PC-9 (cell line): ENCODE data around the gene ENDOV. TPM values are rescaled to one million over a fixed set of nuclear protein-coding genes. Genes with fewer than 3 reads are reported as not detected.

Experiments used
- BruUV-seq: library from RNA; stranded (reverse); fragments of 400-500 nt; replicated peaks from 2 replicates; lab custom pipeline; 2021; lab: Mats Ljungman, UMichigan
- CTCF ChIA-PET: fragments of 300-600 bp; sonication (Branson Sonifier 250); formaldehyde crosslinking; loops from one replicate; lab custom pipeline; 2022; ENCODE audit warnings: antibody characterized with exemption; lab: Charles Lee
- POLR2A ChIA-PET: fragments of 300-600 bp; sonication (Branson Sonifier 250); formaldehyde crosslinking; loops from one replicate; lab custom pipeline; 2022; ENCODE audit warnings: antibody characterized with exemption; ENCODE audit not compliant: unreplicated experiment; lab: Charles Lee
- DNase-seq, 2 experiments: peaks; one replicate each; pipeline versions ENCODE4 v3.0.0 to v3.0.0-alpha.2; 2015 to 2022; ENCODE audit warnings: mixed read lengths in 1 of 2
- H2AFZ ChIP-seq: fragments of 200-600 bp; sonication (generic); 2 replicates; pipeline ENCODE4 v1.8.1; 2017; ENCODE audit warnings: antibody characterized with exemption
- H3F3A ChIP-seq: fragments of 200-600 bp; sonication (generic); 2 replicates; pipeline ENCODE4 v1.8.1; 2017; ENCODE audit warnings: antibody characterized with exemption, mild to moderate bottlenecking, low read depth; ENCODE audit not compliant: insufficient read depth
- H3K27ac ChIP-seq: fragments of 200-600 bp; sonication (generic); 2 replicates; pipeline ENCODE4 v1.6.1; 2016; ENCODE audit warnings: mixed run types
- H3K27me3 ChIP-seq: fragments of 200-600 bp; sonication (generic); 2 replicates; pipeline ENCODE4 v1.6.1; 2016; ENCODE audit warnings: low read depth, mixed run types; ENCODE audit not compliant: insufficient read depth
- H3K36me3 ChIP-seq: fragments of 200-600 bp; sonication (generic); 2 replicates; pipeline ENCODE4 v1.6.1; 2016; ENCODE audit warnings: low read depth, mixed run types
- H3K4me1 ChIP-seq: fragments of 200-600 bp; sonication (generic); replicated peaks from 2 replicates; pipeline ENCODE4 v1.6.1; 2016; ENCODE audit warnings: mixed run types; ENCODE audit not compliant: insufficient read depth
- H3K4me2 ChIP-seq: fragments of 200-600 bp; sonication (generic); 2 replicates; pipeline ENCODE4 v1.6.1; 2017; ENCODE audit warnings: mixed run types
- H3K4me3 ChIP-seq: fragments of 200-600 bp; sonication (generic); 2 replicates; pipeline ENCODE4 v1.6.1; 2016; ENCODE audit warnings: mixed run types
- H3K79me2 ChIP-seq: fragments of 200-600 bp; sonication (generic); 2 replicates; pipeline ENCODE4 v1.6.1; 2017; ENCODE audit warnings: low read depth, mixed run types
- H3K9me2 ChIP-seq: fragments of 200-600 bp; sonication (generic); 2 replicates; pipeline ENCODE4 v1.8.1; 2017; ENCODE audit warnings: mild to moderate bottlenecking; ENCODE audit not compliant: insufficient read depth
- H3K9me3 ChIP-seq: fragments of 200-600 bp; sonication (generic); 2 replicates; pipeline ENCODE4 v1.8.1; 2016; ENCODE audit warnings: low read depth; ENCODE audit not compliant: insufficient read depth
- H4K20me1 ChIP-seq: fragments of 200-600 bp; sonication (generic); 2 replicates; pipeline ENCODE4 v1.8.1; 2017; ENCODE audit not compliant: insufficient read depth
- CTCF ChIP-seq: fragments of 200-600 bp; sonication (generic); conservative IDR thresholded peaks from 2 replicates; pipeline ENCODE4 v1.6.1; 2017; ENCODE audit warnings: mixed run types, antibody characterized with exemption, mild to moderate bottlenecking, moderate library complexity
- EZH2 ChIP-seq: fragments of 200-600 bp; sonication (generic); IDR thresholded peaks from 2 replicates; pipeline ENCODE4 v1.8.0; 2017; ENCODE audit warnings: antibody characterized with exemption, low read depth
- intact Hi-C: fragments of 100-400 bp; cut with micrococcal nuclease; formaldehyde crosslinking; loops from one replicate; pipeline ENCODE4 v1.10.0; 2022; ENCODE audit not compliant: unreplicated experiment
- total RNA-seq: library from RNA; stranded (reverse); gene quantifications from 2 replicates; pipeline ENCODE4 v1.2.3, GENCODE V29; 2021

ENDOV gene
- total RNA-seq, 1 experiment from 2014 or later: 50.3 TPM

GRCh38 chr17:80421381-80422090, 6.6 kb downstream of the ENDOV start:
- BruUV-seq: no TSS peak

DNA sequence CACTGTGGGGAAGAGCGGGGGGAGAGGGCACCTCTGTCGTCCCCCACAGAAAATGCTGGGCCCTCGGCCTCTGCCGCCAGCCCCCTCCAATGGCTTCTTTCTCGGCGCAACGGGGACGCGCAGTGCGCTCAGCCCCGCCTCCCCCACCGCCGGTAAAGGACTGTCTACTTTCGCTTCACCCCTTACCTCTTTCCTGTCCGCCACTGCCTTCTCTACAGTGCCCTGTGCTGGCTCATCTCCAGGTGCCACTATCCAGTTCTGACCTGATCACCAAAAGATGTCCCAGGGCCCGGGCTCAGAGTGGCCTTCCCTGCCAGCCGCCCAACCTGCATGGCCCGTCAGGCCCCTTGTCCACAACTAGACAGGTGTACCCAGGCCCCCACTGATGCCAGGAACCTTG, 7.3 kb downstream of the ENDOV start:
- no peak for DNase-seq

More at GRCh38 chr17:80421381-80422090, 6.6 kb downstream of the ENDOV start:
- H3K4me3 ChIP-seq: no peak overlapping the region
- no peaks in the 10 kb centered on the region for H3K27me3 ChIP-seq
- ChIA-PET POLR2A (no interaction called here), CTCF (no interaction called here)
- H3K79me2 ChIP-seq: no peaks in the 10 kb centered on the region
- DNase-seq: no peak
- H3K4me2 ChIP-seq: no peak overlapping the region
- no peaks in the 10 kb centered on the region for H3K9me3 ChIP-seq
- TF ChIP-seq CTCF (no peak), EZH2 (no peak)
- H3F3A ChIP-seq: no peaks in the 10 kb centered on the region
- H4K20me1 ChIP-seq: no peaks in the 10 kb centered on the region
- no peaks in the 10 kb centered on the region for H3K4me1 ChIP-seq
- H3K27ac ChIP-seq: no peak overlapping the region
- H2AFZ ChIP-seq: no peak overlapping the region
- intact Hi-C loops: no loop called here
- H3K9me2 ChIP-seq: no peaks in the 10 kb centered on the region
- H3K36me3 ChIP-seq: no peaks in the 10 kb centered on the region

DNA sequence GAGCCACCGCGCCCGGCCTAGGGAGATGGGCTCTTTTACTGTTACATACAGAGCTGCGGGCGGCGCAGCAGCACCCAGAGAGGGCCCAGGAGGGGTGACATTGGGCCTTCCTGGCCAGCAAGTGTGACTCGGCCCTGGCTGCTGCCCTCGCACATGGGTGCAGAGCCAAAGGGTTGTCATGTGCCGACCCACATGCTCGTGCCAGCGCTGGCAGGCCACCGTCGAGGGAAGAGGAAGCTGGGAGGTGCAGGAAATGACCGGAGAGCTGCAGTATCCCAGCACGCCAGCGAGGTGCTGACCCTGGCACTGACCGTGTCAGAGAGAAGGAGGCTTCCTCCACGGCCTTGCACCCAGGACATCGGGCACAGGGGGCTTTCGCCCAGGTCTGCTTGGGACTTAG, 8.0 kb downstream of the ENDOV start:
- POLR2A ChIA-PET: no interaction called here
- no peak overlapping the region for H2AFZ ChIP-seq
- H3K79me2 ChIP-seq: no peaks in the 10 kb centered on the region
- H3K4me3 ChIP-seq: no peak overlapping the region
- intact Hi-C loops: no loop called here
- no peaks in the 10 kb centered on the region for H3K9me2 ChIP-seq
- H3K4me2 ChIP-seq: no peak overlapping the region
- H3K36me3 ChIP-seq: no peaks in the 10 kb centered on the region
- no peaks in the 10 kb centered on the region for H3K27me3 ChIP-seq
- CTCF ChIA-PET: interaction anchor here (0.5 to 0.7 kb wide), 2 partner anchors 409 to 601 kb away, joined by 4 read pairs; no protein-coding TSS in a partner anchor
- H3K27ac ChIP-seq: no peak overlapping the region
- TF ChIP-seq EZH2 (no peak), CTCF (no peak)
- H3F3A ChIP-seq: no peaks in the 10 kb centered on the region
- H3K9me3 ChIP-seq: no peaks in the 10 kb centered on the region
- H3K4me1 ChIP-seq: no peaks in the 10 kb centered on the region
- DNase-seq: no peak
- H4K20me1 ChIP-seq: no peaks in the 10 kb centered on the region
- no TSS peak for BruUV-seq

More for the DNA sequence above, 7.3 kb downstream of the ENDOV start:
- intact Hi-C loops: no loop called here
- H3K27ac ChIP-seq: no peak overlapping the region
- H3K4me2 ChIP-seq: no peak overlapping the region
- no peaks in the 10 kb centered on the region for H3K79me2 ChIP-seq
- no peaks in the 10 kb centered on the region for H3K9me3 ChIP-seq
- ChIA-PET CTCF (interaction anchor here (0.7 kb wide), 1 partner anchor 601 kb away, joined by 4 read pairs; no protein-coding TSS in a partner anchor), POLR2A (no interaction called here)
- no peaks in the 10 kb centered on the region for H3K27me3 ChIP-seq
- no peaks in the 10 kb centered on the region for H3K36me3 ChIP-seq
- H3K4me1 ChIP-seq: no peaks in the 10 kb centered on the region
- H3F3A ChIP-seq: no peaks in the 10 kb centered on the region
- no peak for TF ChIP-seq EZH2
- no peak for TF ChIP-seq CTCF
- H4K20me1 ChIP-seq: no peaks in the 10 kb centered on the region
- no TSS peak for BruUV-seq
- H3K4me3 ChIP-seq: no peak overlapping the region
- no peaks in the 10 kb centered on the region for H3K9me2 ChIP-seq
- H2AFZ ChIP-seq: no peak overlapping the region
